Stimulated activated CD8-positive, alpha-beta memory T cell treated with anti-CD3 and anti-CD28 coated beads, Interleukin-15, amount 100 ng/mL, for 24 hours (primary cell): ENCODE results near the gene SFXN5.
A peak's percentile ranks its signal among the peaks of the same experiment; 100 is the strongest.
"Not testable (repeated sequence)": the region's sequence is repeated elsewhere in the genome, so short reads cannot be mapped to it uniquely, and the experiment has no call there.

Source experiments
- DNase-seq: peaks from one replicate; pipeline ENCODE4 v3.0.0-alpha.2; 2020; ENCODE audit warnings: low read depth

The SFXN5 gene, protein sequence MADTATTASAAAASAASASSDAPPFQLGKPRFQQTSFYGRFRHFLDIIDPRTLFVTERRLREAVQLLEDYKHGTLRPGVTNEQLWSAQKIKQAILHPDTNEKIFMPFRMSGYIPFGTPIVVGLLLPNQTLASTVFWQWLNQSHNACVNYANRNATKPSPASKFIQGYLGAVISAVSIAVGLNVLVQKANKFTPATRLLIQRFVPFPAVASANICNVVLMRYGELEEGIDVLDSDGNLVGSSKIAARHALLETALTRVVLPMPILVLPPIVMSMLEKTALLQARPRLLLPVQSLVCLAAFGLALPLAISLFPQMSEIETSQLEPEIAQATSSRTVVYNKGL

DNA sequence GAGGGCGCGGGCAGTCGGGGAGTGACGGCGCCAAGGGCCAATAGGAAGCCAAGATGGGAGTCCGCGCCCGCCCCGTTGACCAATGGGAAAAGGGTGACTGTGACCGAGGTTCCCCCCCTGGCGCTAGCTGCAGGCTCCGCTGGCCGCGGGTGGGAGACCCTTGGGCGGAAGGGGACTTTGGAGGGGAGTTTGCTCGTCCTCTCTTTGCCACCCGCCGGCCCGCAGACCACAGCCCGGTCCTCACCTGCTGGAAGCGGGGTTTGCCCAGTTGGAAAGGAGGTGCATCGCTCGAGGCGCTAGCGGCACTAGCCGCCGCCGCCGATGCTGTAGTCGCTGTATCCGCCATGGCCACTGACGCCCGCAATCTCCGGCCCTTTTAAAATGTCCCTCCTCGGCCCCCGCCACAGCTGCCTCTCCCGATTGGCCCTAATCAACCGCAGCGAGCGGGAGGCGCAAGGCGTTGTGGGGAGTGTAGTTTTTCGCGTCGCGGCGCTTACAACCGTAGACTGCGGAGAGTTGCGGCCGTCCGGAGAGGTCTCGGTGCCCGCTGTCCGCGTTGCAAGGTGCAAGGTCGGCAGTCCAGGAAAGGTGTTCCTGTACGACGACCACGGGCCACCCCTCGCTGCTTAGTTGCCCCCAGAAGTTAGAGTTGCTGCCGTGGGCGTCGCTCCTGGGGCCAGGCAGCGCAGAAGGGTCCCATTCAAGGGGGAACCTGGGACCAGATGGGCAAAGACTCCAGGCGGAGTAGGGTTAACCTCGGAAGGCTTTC lies at the start of gene SFXN5:
SFXN5 (minus strand) TSS at position 353 of the 769 bp plus-strand sequence; CDS start at position 346, 7 bp downstream.
- peak; percentile 92 for DNase-seq

DNA sequence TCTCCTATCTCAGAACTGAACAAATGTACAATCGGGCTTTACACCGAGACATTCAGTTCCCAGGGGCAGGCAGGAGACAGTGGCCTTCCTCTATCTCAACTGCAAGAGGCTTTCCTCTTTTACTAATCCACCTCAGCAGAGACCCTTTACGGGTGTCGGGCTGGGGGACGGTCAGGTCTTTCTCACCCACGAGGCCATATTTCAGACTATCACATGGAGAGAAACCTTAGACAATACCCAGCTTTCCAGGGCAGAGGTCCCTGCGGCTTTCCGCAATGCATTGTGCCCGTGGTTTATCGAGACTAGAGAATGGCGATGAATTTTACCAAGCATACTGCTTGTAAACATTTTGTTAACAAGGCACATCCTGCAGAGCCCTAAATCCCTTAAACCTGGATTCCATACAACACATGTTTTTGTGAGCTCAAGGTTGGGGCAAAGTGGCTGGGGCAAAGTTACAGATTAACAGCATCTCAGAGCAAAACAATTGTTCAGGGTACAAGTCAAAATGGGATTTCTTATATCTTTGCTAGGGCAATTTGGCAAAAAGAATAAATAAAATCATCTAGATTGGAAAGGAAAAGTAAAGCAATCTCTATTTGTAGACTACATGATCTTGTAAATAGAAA lies 48.2 kb upstream of the SFXN5 start:
- not testable (repeated sequence) for DNase-seq

DNA sequence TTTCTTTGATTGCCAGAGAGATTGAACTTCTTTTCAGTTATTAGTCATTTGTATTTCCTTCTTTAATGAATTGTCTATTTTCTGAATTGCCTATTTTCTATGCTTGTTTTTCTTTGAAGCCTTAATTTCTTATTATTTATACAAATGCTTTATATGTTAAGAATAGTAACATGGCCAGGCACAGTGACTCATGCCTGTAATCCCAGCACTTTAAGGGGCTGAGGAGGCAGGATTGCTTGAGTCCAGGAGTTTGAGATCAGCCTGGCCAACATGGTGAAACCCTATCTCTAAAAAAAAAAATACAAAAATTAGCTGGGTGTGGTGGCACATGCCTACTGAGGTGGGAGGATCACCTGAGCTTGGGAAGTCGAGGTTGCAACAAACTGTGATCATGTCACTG lies 45.9 kb upstream of the SFXN5 start:
- DNase-seq: no peak

DNA sequence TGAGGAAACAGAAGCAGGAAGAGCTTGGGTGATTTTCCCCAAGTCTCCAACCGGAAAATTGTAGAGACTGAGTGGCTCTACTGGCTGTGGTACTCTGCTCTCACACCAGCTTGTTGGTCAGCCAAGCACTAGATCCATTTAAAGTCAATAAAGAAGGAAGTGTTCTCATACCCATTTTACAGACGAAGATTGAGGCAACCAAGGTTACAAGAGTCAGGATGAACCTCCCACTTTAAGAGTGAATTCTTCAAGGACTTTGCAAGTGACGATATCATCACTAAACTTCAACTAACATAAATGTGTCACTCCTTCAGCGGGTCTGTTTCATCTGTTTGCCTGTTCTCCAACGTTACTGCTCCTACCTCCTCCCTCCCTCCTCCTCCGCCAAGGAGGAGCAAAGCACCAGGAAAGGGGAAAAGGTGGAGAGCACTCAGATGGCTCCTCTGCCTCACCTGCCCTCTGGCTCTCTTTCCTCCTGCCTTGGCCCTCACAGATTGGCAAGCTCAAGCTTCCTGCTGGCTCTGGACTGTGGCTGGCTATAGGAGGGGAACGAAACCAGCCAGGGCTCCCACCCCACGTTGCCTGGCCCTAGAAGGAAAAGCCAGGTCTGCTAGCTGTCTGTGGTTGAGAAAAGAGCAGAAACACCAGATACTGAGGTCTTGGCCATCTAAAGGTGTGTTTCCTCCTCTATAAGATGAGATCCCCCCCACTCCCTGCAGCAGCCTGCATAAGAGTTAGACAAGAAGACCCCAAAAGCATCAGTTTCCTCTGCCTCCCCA lies 44.9 kb upstream of the SFXN5 start:
- DNase-seq: no peak

DNA sequence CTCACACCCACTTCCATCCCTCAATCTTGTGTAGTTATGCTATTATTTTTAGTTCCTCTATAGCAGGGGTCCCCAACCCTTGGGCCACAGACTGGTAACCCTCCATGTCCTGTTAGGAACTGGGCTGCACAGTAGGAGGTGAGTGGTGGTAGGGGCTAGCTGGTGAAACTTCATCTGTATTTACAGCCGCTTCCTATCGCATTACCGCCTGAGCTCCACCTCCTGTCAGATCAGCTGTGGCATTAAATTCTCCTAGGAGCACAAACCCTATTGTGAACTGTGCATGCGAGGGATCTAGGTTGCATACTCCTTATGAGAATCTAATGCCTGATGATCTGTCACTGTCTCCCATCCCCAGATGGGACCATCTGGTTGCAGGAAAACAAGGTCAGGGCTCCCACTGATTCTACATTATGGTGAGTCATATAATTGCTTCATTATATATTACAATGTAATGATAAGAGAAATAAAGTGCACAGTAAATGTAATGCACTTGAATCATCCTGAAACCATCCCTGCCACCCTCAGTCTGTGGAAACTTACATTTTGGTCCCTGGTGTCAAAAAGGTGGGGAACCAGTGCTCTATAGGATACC lies 42.9 kb upstream of the SFXN5 start:
- DNase-seq: no peak

DNA sequence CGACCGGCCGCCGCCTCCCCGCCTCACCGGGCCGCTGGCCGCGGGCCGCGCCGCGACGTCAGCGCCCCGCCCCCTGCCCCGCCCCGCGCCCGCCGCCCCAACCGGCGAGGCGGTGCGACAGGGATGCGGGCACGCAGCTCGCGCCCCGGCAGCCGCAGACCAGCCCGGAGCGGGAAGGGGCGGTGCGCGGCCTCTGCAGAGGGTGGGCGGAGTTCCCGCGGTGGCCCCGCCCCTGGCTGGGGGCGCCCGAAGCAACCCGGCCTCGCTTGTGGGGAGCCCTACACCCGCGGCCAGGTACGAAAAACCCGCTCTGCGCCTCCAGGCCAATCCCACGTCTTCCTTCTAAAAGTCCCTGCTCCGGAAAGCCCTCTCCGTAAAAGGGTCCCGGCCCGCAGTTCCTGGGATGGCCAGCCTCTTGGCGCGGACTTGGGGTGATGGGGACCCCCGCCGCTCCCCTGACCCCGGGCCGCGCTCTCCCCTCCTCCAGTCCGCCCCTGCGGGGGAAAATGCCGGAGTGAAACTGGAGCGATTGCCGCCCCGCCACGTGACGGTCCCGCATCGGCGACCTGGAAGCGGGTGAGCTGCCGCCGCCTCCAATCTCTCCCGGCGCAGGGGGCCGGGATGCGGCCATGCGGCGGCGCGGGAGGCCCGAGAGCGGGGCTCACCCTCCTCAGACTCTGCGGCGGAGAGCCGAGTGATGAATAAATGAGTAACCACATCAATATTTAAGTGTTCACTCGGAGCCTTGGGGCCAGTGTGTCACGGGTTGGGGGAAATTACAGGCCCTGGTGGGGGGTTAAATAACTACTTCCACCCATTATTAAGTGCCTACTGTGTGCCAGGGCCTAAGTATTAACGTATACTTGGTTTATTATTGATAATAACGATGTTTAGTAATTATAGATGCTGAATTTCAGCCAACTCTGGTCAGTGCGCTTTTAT lies 41.7 kb upstream of the SFXN5 start, which contains the start of gene RAB11FIP5:
RAB11FIP5 (minus strand) TSS at position 36 of the 942 bp plus-strand sequence. CDS start 171 bp downstream, outside the sequence.
- DNase-seq: peak; percentile 44

DNA sequence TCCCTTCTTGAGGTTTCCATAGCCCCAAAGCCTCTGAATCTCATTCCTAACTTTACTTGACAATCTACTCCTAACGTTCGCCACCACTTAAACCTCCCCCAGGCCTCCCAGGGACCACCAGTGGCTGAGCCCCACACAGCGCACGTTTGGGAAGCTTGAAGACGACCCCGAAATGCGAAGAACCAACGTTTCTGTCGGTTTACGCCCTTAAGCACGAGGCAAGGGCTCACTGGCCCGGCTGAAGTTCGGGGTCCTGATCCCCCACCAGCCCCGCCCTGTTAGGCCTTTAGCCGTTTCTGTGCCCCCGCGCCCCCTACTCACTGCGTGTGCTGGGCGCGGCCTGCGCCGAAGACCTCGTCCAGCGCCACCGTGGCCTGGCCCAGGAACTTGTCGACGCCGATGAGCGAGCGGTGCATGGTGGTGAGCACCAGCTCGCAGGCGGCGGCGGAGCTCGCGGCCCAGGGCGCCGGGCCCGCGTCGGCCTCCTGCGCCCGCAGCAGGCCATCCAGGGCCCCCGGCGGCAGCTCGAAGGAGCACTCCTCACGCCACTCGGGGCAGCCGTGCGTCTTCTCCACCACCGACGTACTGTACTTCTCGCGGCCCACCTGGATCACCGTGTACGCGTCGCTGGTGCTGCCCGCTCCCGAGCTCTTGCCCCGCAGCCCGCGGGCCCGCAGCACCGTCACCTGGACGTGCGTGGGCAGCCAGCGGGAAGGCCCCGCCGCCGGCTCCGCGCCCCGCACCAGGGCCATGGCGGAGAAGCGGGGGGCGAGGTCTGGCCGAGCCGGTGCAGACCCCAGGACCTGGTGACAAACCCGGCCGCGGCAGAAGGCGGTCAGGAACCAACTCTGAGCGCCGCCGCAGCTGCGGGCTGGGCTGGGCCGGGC lies 40.8 kb upstream of the SFXN5 start:
- no peak for DNase-seq

DNA sequence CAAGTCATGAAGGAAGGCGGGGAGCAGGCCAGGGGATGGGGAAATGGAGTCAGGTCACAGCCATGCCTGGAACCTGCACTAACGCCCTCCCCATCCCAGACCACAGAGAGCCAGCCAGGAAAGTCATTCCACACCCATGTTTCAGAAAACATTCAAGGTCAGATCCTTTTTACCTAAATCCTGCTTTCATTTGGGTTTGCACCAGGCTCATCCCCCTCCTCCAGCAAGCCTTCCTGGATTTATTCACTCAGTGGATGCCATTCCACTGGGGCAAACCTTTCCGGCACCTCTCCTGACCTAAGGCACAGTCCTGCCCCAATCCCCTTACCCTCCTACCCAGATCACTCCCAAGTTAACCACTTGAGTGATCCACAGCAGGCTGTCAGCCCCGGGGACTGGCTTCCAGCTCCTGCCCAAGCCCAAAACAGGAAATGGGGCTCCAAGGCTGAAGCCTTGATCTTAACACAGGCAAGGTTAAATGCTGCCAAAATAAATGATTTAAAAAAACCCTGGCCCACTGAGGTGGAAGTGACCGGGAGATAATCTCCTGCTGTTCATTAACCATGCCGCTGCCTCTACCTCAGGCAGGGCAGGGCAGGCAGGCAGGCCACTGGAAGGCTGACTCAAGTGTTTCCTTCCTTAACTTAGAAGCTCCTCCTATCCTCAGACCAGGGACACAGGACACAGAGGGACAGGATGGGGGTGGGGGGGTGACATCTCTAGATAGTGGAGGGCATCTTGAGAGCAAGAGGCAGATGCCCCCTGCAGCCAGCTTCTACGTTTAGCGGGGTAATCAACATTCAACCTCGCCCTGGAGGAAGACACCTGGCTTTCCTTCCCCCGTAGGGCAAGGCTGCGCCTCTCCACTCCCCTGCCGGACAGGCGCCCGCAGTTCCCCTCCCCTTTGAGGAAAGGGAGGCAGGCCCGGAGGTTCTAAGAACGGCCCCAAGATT lies 39.8 kb upstream of the SFXN5 start:
- no peak for DNase-seq

DNA sequence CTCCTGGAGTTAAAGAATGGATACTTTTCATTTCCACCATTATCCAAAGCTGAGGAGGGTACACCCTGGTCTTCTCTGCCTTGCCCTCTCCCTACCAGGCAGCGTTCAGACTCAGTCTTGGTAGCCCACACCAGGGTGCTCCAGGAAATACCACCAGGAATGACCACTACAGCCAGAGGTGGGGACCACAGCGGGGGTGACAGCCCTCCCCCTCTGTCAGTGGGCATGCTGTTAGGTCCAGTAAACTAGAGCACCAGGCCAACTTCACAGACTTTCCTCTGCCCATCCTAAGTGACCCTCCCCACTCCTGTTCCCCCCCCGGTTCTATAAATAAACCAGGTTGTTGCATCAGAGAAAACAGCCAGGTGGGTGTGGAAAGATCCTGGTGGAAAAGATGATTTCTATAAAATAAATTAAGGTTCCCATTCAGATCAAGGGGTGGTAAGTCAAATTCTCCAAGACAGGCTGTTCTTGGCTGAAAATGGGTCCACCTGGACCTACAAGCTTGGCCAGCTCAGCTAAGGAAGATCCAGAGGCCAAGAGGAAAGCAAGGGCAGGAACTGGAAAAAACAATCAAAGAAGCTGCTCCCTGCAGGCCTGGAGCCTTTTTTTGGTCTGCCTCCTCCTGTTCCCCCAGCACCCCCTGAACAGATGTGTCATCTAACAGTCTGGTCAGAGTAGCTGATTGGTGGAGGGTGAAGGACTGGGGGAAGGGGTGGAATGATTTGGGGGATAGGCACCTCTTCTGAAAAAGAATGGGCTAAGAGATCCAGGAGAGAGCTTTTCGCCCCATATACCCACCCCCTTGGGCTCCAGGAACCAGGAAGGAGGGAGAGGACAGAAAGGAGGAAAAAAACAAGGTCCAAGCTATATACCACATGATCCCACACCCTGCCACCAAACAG lies 38.9 kb upstream of the SFXN5 start:
- DNase-seq: no peak

DNA sequence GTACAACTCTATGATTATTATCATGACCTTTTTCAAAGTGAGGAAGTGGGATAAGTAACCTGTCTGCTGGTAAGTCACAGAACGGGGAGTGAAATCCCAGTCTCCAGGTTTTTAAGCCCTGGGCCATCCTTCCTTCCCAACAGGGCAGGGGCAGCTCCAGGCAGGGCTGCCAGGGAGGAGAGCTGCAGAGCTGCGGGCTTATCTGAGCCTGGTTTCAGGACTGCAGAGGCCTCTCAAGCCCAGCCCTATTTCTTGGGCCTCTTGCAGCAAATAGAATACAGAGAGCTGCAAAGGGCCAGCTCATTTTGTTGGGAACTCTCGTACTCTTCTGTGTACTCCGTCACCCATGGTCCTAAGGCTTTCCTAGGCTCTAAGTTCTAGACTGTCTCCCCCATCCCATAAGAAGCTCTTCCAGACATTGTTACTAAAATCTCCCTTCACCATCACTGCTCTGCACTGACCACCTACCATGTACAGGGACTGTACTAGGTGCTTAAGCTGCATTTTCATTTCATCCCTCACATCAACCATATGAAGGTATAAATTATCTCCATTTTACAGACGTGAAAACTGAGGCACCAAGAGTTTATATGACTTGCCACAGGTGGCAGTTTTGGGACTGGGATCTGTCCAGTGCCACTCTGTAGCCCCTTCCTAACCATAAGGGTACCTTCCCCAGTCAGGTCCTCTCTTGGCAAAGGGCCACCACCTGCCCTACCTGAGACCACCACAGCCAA lies 38.1 kb upstream of the SFXN5 start:
- DNase-seq: no peak

DNA sequence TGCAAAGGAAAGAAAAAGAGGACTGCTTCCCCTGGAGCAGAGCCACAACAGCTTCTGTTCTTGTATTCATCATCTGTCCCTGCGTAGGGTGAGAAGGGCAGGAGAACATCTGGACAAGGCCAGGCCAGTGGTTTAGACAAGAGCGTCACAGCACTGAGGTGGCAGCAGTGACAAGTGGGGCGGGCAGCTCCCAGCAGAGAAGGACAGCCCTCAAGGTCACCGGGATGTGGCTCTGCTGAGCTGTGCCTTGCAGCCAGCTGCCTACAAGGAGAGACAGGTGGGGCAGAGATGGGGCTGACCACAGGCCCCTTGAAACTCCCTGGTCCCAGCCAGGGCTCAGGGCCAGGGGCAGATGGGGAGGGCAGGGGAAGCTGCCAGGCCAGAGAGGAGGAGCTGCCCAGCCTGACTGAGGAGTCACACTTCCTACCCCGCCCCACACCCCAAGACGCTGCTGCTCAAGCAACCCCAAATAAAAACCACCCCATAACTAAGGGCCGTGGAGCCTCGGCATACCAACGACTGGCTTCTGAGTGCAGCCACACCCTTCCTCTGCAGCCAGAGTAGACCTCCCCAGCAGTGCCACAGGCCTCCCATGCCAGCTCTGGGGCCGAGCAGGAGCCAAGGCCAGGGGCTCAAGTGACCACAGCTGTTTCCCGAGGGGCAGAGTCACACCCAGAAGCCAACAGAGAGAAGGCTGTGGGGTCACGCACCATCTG lies 35.9 kb upstream of the SFXN5 start:
- DNase-seq: no peak

DNA sequence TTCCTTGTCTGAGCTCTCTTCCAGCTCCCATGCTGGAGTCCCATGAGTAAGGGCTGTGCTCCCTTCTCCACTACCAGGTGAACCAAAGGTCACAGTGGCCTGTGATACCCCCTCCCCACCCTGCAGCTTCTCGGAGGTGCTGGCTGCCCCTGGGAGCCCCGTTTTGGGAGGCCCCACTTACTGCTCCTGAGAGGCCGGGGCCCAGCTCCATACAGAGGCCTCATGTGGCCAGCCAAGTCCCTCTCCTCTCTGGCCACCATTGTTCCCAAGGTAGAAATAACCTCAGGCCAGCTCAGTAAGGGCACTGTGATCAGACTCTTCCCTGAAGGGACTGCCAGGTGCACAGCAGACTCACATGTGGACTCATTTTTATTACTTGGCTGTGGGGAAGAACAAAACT lies 35.3 kb upstream of the SFXN5 start:
- no peak for DNase-seq

DNA sequence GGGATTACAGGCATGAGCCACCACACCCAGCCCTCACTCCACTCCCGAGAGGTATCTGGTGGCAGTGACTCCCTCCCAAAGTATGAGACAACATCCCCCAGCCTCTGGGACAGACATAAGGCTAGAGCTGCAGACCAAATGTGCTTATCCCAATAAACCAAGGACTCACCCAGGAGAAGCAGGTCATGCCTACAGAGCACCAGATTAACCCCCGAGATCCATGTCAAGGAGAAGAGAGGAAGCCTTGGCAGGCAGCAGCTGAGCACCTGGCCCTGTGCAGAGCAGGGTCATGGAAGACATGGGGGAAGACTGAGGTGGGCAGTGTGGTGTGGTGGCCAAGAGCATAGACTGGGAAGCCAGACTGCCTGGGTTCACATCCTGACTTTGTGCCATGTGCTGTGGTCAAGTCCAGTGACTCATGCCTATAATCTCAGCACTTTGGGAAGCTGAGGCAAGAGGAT lies 34.0 kb upstream of the SFXN5 start:
- no peak for DNase-seq

DNA sequence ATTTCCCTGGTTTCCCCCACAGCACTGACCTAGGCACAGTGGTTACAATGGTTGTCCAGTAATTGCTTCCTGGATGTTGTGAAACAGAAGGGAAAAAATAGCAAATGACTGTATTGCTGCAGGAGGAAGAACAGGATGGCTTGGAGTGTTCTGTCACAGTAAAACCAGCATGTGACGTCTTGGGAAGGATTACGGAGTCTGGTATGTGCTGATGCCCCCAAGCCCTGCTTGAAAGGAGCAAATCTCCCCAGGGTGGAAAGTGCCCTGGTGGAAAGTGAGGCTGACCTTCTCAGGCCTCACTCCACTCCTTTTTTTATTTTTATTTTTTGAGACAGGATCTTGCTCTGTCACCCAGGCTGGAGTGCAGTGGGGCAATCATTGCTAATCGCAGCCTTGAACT lies 33.4 kb upstream of the SFXN5 start:
- no peak for DNase-seq

DNA sequence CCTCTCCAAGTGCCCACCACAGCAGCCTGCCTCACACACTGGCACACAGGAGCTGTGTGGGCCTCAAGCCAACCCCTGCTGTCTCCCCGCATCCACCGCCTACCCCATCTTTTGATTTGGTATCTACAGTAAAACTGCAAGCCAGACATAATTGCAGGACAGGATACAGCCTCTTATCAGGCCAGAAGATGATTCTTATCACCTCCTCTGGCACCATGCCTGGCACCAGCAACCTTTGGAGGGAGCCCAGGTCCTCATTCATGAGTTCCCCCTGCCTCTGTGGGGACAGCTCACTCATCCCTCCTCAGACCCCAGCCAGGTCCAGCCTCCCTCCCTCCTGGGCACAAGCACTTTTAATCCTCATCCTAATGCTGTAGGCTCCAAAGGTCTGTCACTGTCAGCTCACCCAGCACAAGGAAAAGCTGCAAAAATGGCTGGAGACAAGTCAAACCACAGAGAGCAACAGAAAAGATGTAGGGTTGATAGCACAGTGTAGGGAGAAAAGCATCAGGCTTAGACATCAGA lies 31.6 kb upstream of the SFXN5 start:
- DNase-seq: no peak
